Prostate gland (tissue), 2 donors: Measurements from ENCODE around the gene CEACAM18. TPM values are rescaled to one million over a fixed set of nuclear protein-coding genes. Genes with fewer than 3 reads are reported as not detected.
A peak's percentile ranks its signal among the peaks of the same experiment; 100 is the strongest.

ENCODE experiments used
- DNase-seq: peaks from one replicate; pipeline ENCODE4 v3.0.0-alpha.2; 2019; ENCODE audit warnings: low spot score
- H3K27ac ChIP-seq, 2 donors: fragments of 200-600 bp; sonication (generic); 2 replicates each; pipeline ENCODE4 v1.5.1; 2017 to 2019
- H3K27me3 ChIP-seq: fragments of 200-600 bp; sonication (generic); replicated peaks from 2 replicates; pipeline ENCODE4 v1.5.1; 2019; ENCODE audit not compliant: insufficient read depth
- H3K36me3 ChIP-seq, 2 donors: fragments of 200-600 bp; sonication (generic); 1 replicate in 1 of 2; 2 replicates in 1 of 2; pipeline versions ENCODE4 v1.5.1 to v1.8.1; 2017 to 2019
- H3K4me1 ChIP-seq: fragments of 200-600 bp; sonication (generic); replicated peaks from 2 replicates; pipeline ENCODE4 v1.5.1; 2019
- H3K4me3 ChIP-seq, 2 donors: fragments of 200-600 bp; sonication (generic); 2 replicates each; pipeline ENCODE4 v1.5.1; 2017 to 2019
- H3K9me3 ChIP-seq: fragments of 200-600 bp; sonication (generic); 2 replicates; pipeline ENCODE4 v1.5.1; 2017
- CTCF ChIP-seq, 4 experiments: fragments of 200-600 bp in 2 of 4; fragments of 450-650 bp in 2 of 4; sonication (generic) in 2 of 4; IDR thresholded peaks; 1 replicate in 3 of 4; 2 replicates in 1 of 4; pipeline ENCODE4 v1.5.1; 2016 to 2019; ENCODE audit warnings: antibody characterized with exemption in 4 of 4, mild to moderate bottlenecking in 2 of 4, moderate library complexity in 2 of 4
- POLR2A ChIP-seq: fragments of 450-650 bp; IDR thresholded peaks from one replicate; pipeline ENCODE4 v1.6.1; 2016; ENCODE audit warnings: antibody characterized with exemption, mild to moderate bottlenecking
- POLR2AphosphoS5 ChIP-seq: sonication (generic); formaldehyde crosslinking; IDR thresholded peaks from one replicate; pipeline ENCODE4 v1.6.1; 2017; ENCODE audit warnings: antibody characterized with exemption
- WGBS: methylation state at CpG from one replicate; pipeline ENCODE4 v1.1.5; 2018; 5-methylcytosine and 5-hydroxymethylcytosine counted together
- intact Hi-C: fragments of 100-400 bp; cut with DNase I; formaldehyde crosslinking; loops from one replicate; pipeline ENCODE4 v1.14.2; 2022
- total RNA-seq, 2 donors: library from RNA; depleted of rRNA; stranded (reverse); fragments of >200 nt; gene quantifications; one replicate each; pipeline ENCODE4 v1.1.0, GENCODE V29; 2016

CEACAM18 gene
- total RNA-seq, 2 donors from 2014 or later: not detected

GRCh38 chr19:51509823-51510660, 31.7 kb downstream of the CEACAM18 start:
- Histone ChIP-seq H3K9me3 (no peaks in the 10 kb centered on the region), H3K27me3 (no peaks in the 10 kb centered on the region), H3K27ac (no peak overlapping the region), H3K36me3 (no peaks in the 10 kb centered on the region), H3K4me3 (no peak overlapping the region), H3K4me1 (no peaks in the 10 kb centered on the region)
- TF ChIP-seq CTCF (IDR thresholded peaks at IDR 0.05): no peak
- no peak for TF ChIP-seq POLR2A
- TF ChIP-seq POLR2AphosphoS5: no peak
- intact Hi-C loops: no loop called here
- no peak for DNase-seq
- WGBS: 49% methylated on average over 7 of the region's 7 CpGs

- H3K4me3 ChIP-seq: no peak overlapping the region
- H3K9me3 ChIP-seq: no peaks in the 10 kb centered on the region
- no peaks in the 10 kb centered on the region for H3K27me3 ChIP-seq
- no peak for TF ChIP-seq POLR2AphosphoS5
- TF ChIP-seq CTCF (IDR thresholded peaks at IDR 0.05): no peak
- no peak for TF ChIP-seq POLR2A
- H3K27ac ChIP-seq: no peak overlapping the region
- H3K36me3 ChIP-seq: no peaks in the 10 kb centered on the region
- intact Hi-C loops: no loop called here
- WGBS: 12% methylated on average over 6 of the region's 6 CpGs
- DNase-seq: no peak
- H3K4me1 ChIP-seq: no peaks in the 10 kb centered on the region
Observed at GRCh38 chr19:51511353-51511752, 33.0 kb downstream of the CEACAM18 start.

GRCh38 chr19:51513968-51514367, 35.6 kb downstream of the CEACAM18 start:
- intact Hi-C loops: no loop called here
- WGBS: 33% methylated on average over 2 of the region's 2 CpGs
- H3K27ac ChIP-seq: no peak overlapping the region

GRCh38 chr19:51514866-51515481, 36.6 kb downstream of the CEACAM18 start:
- H3K27ac ChIP-seq: no peak overlapping the region
- H3K4me3 ChIP-seq: no peak overlapping the region
- no peak for TF ChIP-seq POLR2A
- peak; percentile 15 to 77 (median 42) for TF ChIP-seq CTCF (IDR thresholded peaks at IDR 0.05)
- DNase-seq: no peak
- WGBS: 11% methylated on average over 3 of the region's 3 CpGs
- no peaks in the 10 kb centered on the region for H3K36me3 ChIP-seq
- H3K27me3 ChIP-seq: no peaks in the 10 kb centered on the region
- no peaks in the 10 kb centered on the region for H3K9me3 ChIP-seq
- intact Hi-C loops: no loop called here
- no peaks in the 10 kb centered on the region for H3K4me1 ChIP-seq

More at GRCh38 chr19:51513968-51514367, 35.6 kb downstream of the CEACAM18 start:
- H3K4me1 ChIP-seq: no peaks in the 10 kb centered on the region
- no peaks in the 10 kb centered on the region for H3K36me3 ChIP-seq
- H3K27me3 ChIP-seq: no peaks in the 10 kb centered on the region
- no peaks in the 10 kb centered on the region for H3K9me3 ChIP-seq
- no peak for TF ChIP-seq POLR2AphosphoS5
- TF ChIP-seq CTCF (IDR thresholded peaks at IDR 0.05): no peak
- no peak for TF ChIP-seq POLR2A
- no peak overlapping the region for H3K4me3 ChIP-seq
- DNase-seq: no peak

- H3K27ac ChIP-seq: no peak overlapping the region
- no peak overlapping the region for H3K4me3 ChIP-seq
- H3K27me3 ChIP-seq: no peaks in the 10 kb centered on the region
- H3K4me1 ChIP-seq: no peaks in the 10 kb centered on the region
- no peaks in the 10 kb centered on the region for H3K9me3 ChIP-seq
- no peaks in the 10 kb centered on the region for H3K36me3 ChIP-seq
- no peak for DNase-seq
- intact Hi-C loops: no loop called here
- TF ChIP-seq POLR2A (no peak), POLR2AphosphoS5 (no peak), CTCF (IDR thresholded peaks at IDR 0.05) (no peak)
- WGBS: 34% methylated on average over 2 of the region's 2 CpGs
Observed at GRCh38 chr19:51520728-51521127, 42.4 kb downstream of the CEACAM18 start.
